Ovary (tissue), 9 donors: Measurements from ENCODE around the gene IL18R1. TPM values are rescaled to one million over a fixed set of nuclear protein-coding genes. Genes with fewer than 3 reads are reported as not detected.
A peak's percentile ranks its signal among the peaks of the same experiment; 100 is the strongest.

Experiments
- DNase-seq, 5 donors: peaks; one replicate each; pipeline ENCODE4 v3.0.0-alpha.2; 2019 to 2020
- H3K27ac ChIP-seq, 2 donors: fragments of 200-600 bp; one replicate each; pipeline versions ENCODE4 v1.5.1 to v1.8.0; 2019 to 2022
- H3K27me3 ChIP-seq: fragments of 200-600 bp; one replicate; pipeline ENCODE4 v1.8.0; 2022
- H3K36me3 ChIP-seq: fragments of 200-600 bp; sonication (generic); one replicate; pipeline ENCODE4 v1.5.1; 2019
- H3K4me1 ChIP-seq: one replicate; pipeline ENCODE4 v1.8.1; 2013; ENCODE audit warnings: mild to moderate bottlenecking, moderate library complexity; ENCODE audit not compliant: insufficient read depth
- H3K4me3 ChIP-seq: fragments of 200-600 bp; sonication (generic); one replicate; pipeline ENCODE4 v1.5.1; 2017
- H3K9me3 ChIP-seq, 2 donors: fragments of 200-600 bp in 1 of 2; sonication (generic) in 1 of 2; one replicate each; pipeline versions ENCODE4 v1.5.1 to v1.8.1; 2013 to 2019; ENCODE audit warnings: mild to moderate bottlenecking in 1 of 2, moderate library complexity in 1 of 2
- EP300 ChIP-seq: sonication (generic); formaldehyde crosslinking; IDR thresholded peaks from one replicate; pipeline ENCODE4 v1.6.1; 2017; ENCODE audit warnings: antibody characterized with exemption
- POLR2A ChIP-seq: fragments of 450-650 bp; IDR thresholded peaks from one replicate; pipeline ENCODE4 v1.6.1; 2017; ENCODE audit warnings: antibody characterized with exemption, mild to moderate bottlenecking, moderate library complexity
- WGBS, 3 donors: extraction: QIAGEN DNeasy Blood & Tissue Kit in 1 of 3; methylation state at CpG; one replicate each; pipeline versions ENCODE4 v1.1.5 to v1.1.7; 2013 to 2017; 5-methylcytosine and 5-hydroxymethylcytosine counted together
- intact Hi-C, 4 donors: fragments of 100-400 bp; cut with DNase I; formaldehyde crosslinking; loops; one replicate each; pipeline versions ENCODE4 v1.11.0 to v1.15.1; 2022 to 2023
- polyA plus RNA-seq, 2 donors: library from polyadenylated mRNA; stranded (reverse); fragments of 200-250 nt in 1 of 2; fragments of 350-450 nt in 1 of 2; fragmentation: Illumina TruSeq in 1 of 2; extraction: RNeasy Lipid Tissue Mini Kit (QIAGEN cat#74804) in 1 of 2; gene quantifications; one replicate each; pipeline ENCODE4 v1.2.3, GENCODE V29; 2013 to 2014
- total RNA-seq, 7 donors: library from RNA; depleted of rRNA in 2 of 7; stranded (reverse); fragments of >200 nt in 2 of 7; fragmentation: NEBNext Ultra II Directional in 3 of 7; extraction: Animal tissue kit (Norgen Biotek cat#: 25700) in 3 of 7; gene quantifications; one replicate each; pipeline versions ENCODE4 v1.1.0 to v1.2.4, GENCODE V29; 2016 to 2023
- TF ChIP-seq, protein P1 (sequence below), 3 donors: fragments of 450-650 bp in 2 of 3; fragments of 200-600 bp in 1 of 3; IDR thresholded peaks; one replicate each; pipeline versions ENCODE4 v1.5.1 to v1.8.0; 2016 to 2022; ENCODE audit warnings: antibody characterized with exemption in 3 of 3, mild to moderate bottlenecking in 1 of 3
- donor health status: DM: no; HTN: no; CAD: no; lungs with moderate emphysema.
- donor health status: DM: no; HTN: no; CAD: no.
- donor health status: Bipolar disorder and iron deficiency.
- donor health status: DM: yes; HTN: yes; CAD: no.
- donor health status: DM: no; HTN: no; CAD: no.
- donor health status: DM: yes; HTN: yes; CAD: no.

IL18R1 gene
- total and polyA plus RNA-seq, 9 donors = 0.83 to 3.1 (median 1.7) TPM

DNA sequence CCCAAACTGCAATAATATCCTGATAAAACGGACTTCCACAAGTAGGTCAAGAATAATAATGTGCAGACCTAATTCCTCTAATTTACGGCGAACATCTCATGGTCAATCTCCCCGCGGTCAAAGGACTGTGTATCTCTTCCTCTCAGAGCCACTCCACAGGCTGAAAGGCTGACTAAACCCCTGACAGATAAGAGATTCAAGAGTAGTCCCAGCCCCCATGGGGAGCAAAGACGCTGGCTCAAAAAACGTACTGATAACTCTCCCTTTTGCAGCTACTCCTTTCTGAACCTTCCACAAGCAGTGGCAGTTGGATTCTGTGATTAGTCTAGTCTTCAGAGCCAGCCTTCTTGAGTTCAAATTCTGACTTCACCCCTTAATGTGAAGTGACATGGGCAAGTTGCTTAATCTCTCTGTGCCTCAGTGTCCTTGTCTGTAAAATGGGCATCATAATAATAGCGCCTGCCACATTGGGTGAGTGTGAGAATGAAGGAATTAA, 19.7 kb upstream of the IL18R1 start:
- intact Hi-C loops = no loop called here
- no peaks in the 10 kb centered on the region for H3K27me3 ChIP-seq
- 18 to 24% (median 19%) methylated on average over 8 of the region's 8 CpGs for WGBS, 3 donors
- no peak for DNase-seq
- no peak overlapping the region for H3K4me3 ChIP-seq
- TF ChIP-seq POLR2A (no peak), EP300 (no peak)
- TF ChIP-seq, protein P1, sequence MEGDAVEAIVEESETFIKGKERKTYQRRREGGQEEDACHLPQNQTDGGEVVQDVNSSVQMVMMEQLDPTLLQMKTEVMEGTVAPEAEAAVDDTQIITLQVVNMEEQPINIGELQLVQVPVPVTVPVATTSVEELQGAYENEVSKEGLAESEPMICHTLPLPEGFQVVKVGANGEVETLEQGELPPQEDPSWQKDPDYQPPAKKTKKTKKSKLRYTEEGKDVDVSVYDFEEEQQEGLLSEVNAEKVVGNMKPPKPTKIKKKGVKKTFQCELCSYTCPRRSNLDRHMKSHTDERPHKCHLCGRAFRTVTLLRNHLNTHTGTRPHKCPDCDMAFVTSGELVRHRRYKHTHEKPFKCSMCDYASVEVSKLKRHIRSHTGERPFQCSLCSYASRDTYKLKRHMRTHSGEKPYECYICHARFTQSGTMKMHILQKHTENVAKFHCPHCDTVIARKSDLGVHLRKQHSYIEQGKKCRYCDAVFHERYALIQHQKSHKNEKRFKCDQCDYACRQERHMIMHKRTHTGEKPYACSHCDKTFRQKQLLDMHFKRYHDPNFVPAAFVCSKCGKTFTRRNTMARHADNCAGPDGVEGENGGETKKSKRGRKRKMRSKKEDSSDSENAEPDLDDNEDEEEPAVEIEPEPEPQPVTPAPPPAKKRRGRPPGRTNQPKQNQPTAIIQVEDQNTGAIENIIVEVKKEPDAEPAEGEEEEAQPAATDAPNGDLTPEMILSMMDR (IDR thresholded peaks at IDR 0.05) = no peak
- no peaks in the 10 kb centered on the region for H3K9me3 ChIP-seq
- H3K36me3 ChIP-seq = no peaks in the 10 kb centered on the region
- H3K27ac ChIP-seq = no peak overlapping the region
- H3K4me1 ChIP-seq = no peaks in the 10 kb centered on the region

DNA sequence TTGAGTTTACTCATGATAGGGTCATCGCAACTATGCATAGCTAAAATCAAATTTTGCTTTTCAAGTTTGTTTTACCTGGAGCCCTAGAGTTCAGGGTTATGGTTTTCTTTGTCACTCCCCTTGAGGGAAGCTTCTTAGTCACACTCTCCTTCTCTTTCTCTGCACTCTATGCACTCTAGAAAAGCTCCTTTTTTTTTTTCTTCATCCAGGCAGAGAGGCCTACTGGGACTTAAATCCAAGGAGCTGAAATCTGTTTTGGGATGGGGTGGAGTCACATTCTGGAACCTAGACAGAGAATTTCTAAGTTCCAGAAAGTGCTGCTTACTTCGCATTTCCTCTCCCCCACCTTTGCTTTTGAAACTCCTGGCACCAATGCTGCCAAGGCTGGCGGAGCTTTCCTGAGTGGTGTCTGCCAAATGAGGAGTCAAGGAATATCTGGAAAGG, 19.1 kb upstream of the IL18R1 start:
- no peaks in the 10 kb centered on the region for H3K4me1 ChIP-seq
- intact Hi-C loops = no loop called here
- no peaks in the 10 kb centered on the region for H3K9me3 ChIP-seq
- no peaks in the 10 kb centered on the region for H3K36me3 ChIP-seq
- DNase-seq = peak in 1 of 5 donors; percentile 24
- TF ChIP-seq, protein P1 (IDR thresholded peaks at IDR 0.05) = no peak
- TF ChIP-seq EP300 = no peak
- TF ChIP-seq POLR2A = no peak
- 64 to 70% (median 65%) methylated on average over 3 of the region's 3 CpGs for WGBS, 3 donors
- no peak overlapping the region for H3K4me3 ChIP-seq
- no peak overlapping the region for H3K27ac ChIP-seq
- H3K27me3 ChIP-seq = no peaks in the 10 kb centered on the region

DNA sequence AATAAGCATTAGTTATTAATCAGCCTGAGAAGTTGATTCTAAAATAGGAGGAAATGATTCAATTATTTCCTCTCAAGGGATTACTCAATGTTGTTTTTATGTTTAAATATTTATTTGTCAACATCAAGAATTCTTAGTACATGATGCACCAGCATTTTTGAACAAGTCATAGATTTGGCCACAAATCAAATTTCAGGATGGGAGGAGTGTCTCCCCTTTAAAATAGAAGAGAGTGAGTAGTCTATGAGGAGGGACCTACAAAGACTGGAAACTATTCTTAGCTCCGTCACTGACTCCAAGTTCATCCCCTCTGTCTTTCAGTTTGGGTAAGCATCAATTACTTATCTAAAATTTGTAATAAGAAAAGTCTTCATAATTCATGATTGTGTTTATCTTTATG, 18.6 kb upstream of the IL18R1 start:
- H3K9me3 ChIP-seq = no peaks in the 10 kb centered on the region
- H3K4me1 ChIP-seq = no peaks in the 10 kb centered on the region
- no peak overlapping the region for H3K4me3 ChIP-seq
- TF ChIP-seq EP300 = no peak
- no peak for TF ChIP-seq POLR2A
- TF ChIP-seq, protein P1 (IDR thresholded peaks at IDR 0.05) = no peak
- no peaks in the 10 kb centered on the region for H3K27me3 ChIP-seq
- no peak overlapping the region for H3K27ac ChIP-seq
- intact Hi-C loops = no loop called here
- 46 to 62% (median 48%) methylated on average over 1 of the region's 1 CpG for WGBS, 3 donors
- no peak for DNase-seq
- no peaks in the 10 kb centered on the region for H3K36me3 ChIP-seq

DNA sequence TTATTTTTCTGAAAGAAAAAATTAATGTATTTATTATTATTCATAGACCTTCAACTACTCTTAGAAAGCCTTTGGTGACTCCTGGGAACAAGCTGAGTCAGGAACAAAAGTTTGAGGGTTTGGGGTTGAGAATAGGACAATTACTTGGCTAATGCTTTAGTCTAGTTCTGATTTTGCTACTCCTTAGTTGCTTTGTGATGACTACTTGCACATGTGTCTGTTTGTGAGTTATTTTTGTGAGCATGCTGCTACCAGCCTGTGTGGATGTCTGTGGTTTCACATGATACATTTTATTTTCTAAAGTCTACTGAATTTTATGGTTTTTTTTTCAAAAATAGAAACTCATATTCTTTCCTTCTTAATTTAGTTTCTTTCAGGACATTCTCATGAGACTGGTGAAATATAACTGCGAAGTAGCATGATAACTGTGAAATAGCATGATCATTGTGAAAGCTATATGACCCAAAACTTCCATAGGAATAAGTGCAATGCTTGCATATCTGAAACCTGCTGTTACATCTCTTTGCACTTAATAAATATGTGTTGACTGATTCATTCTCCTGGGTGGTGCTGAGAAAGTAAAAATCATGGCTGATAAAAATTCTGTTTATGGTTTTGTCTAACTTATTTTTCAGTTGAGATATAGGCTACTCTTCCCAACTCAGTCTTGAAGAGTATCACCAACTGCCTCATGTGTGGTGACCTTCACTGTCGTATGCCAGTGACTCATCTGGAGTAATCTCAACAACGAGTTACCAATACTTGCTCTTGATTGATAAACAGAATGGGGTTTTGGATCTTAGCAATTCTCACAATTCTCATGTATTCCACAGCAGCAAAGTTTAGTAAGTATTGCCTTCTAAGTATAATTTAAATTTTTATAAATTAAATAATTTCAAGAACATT, 17.9 kb upstream of the IL18R1 start:
- no peak for TF ChIP-seq EP300
- TF ChIP-seq, protein P1 (IDR thresholded peaks at IDR 0.05) = no peak
- no peak for TF ChIP-seq POLR2A
- Histone ChIP-seq H3K27me3 (no peaks in the 10 kb centered on the region), H3K27ac (no peak overlapping the region), H3K4me1 (no peaks in the 10 kb centered on the region), H3K4me3 (no peak overlapping the region), H3K9me3 (no peaks in the 10 kb centered on the region), H3K36me3 (no peaks in the 10 kb centered on the region)
- intact Hi-C loops = no loop called here
- no peak for DNase-seq
- WGBS, 3 donors = 71 to 77% (median 75%) methylated on average over 3 of the region's 3 CpGs
